GM12801 (cell line): Measurements from ENCODE around the gene MAGEF1.

Experiments
- TF ChIP-seq, protein P1 (sequence below): IDR thresholded peaks from one replicate; pipeline ENCODE4 v1.5.1; 2011; ENCODE audit warnings: control low read depth; ENCODE audit not compliant: insufficient read length; ENCODE audit errors: extremely low read depth

The MAGEF1 gene

DNA sequence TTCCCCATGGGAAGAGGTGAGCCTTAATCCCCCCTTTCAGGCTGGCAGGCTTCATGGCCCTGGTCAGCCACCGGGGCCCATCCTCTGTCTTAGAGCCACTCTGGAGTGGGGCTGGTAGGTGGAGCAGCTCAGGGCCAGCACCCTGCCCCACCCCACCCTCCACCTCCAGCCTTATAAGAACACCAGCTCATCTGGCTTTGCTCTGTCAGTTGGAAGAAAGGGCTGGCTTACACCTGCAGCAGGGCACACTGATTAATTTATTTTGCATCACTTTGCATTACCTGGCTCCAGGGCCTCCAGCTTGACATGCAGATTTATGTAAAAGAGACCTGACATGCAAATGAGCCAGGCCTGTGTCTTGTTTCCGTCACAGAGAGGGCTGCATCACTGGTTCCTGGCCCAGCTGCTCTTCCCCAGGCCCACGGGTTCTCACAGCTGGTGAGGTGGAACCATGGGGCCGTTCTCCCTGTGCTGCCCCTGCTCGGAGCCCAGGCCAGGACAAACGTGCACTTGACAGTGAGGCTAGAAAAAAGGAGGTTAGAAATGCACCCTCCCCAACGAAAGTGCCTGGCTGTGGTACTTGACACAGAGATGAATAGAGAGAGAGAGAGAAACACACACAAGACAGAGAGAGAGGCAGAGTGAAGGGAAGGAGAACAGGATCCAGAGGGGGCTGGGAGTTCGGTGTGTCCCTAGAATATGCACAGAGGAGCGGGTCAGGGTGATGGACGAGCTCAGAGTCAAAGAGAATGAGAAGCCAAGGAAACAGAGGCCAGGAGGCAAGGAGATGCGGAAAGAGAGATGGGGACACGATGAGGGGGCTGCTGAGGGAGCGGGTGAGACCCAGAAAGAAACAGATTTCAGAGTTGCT is 44.5 kb upstream of the MAGEF1 start:
- TF ChIP-seq, protein P1, sequence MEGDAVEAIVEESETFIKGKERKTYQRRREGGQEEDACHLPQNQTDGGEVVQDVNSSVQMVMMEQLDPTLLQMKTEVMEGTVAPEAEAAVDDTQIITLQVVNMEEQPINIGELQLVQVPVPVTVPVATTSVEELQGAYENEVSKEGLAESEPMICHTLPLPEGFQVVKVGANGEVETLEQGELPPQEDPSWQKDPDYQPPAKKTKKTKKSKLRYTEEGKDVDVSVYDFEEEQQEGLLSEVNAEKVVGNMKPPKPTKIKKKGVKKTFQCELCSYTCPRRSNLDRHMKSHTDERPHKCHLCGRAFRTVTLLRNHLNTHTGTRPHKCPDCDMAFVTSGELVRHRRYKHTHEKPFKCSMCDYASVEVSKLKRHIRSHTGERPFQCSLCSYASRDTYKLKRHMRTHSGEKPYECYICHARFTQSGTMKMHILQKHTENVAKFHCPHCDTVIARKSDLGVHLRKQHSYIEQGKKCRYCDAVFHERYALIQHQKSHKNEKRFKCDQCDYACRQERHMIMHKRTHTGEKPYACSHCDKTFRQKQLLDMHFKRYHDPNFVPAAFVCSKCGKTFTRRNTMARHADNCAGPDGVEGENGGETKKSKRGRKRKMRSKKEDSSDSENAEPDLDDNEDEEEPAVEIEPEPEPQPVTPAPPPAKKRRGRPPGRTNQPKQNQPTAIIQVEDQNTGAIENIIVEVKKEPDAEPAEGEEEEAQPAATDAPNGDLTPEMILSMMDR, result no peak

DNA sequence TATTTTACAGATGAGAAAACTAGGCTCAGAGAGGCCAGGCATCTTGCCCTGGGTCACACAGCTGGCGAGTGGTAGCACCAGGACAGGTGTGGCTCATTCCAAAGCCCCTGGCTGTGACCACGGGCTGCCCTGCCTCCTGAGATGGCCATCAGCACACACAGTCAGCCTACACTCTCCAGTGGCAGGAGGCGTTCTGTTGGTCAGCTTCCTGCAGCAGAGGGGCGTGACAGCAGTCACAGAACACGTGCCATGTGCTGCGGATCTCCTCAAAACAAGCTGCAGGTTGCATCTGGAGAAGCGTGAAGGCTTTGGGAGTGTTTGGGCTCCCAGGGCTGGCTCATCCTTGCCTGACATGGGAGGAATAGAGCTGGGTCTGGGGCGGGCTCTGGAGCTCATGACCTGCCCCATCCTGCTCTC is 43.5 kb upstream of the MAGEF1 start:
- TF ChIP-seq, protein P1, result no peak

DNA sequence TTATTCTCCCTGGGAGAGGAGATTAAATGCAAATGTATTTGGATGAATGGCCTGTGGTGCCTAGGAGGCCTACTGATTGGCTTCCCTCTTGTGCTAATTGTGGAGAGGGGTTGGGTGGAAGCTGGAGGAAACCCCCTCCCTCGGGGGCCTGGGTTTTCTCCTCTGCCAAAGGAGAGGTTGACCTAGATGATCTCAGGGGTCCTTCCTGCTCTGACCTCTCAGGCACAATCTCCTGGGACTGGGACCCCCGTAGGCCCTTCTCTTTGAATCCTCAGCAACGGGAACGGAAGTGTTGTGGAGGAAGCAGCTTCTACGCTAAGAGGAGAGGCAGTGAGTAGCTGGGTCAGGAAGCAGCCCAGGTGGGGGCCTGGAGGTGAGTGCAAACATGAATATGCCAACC is 40.5 kb upstream of the MAGEF1 start:
- TF ChIP-seq, protein P1, result no peak

DNA sequence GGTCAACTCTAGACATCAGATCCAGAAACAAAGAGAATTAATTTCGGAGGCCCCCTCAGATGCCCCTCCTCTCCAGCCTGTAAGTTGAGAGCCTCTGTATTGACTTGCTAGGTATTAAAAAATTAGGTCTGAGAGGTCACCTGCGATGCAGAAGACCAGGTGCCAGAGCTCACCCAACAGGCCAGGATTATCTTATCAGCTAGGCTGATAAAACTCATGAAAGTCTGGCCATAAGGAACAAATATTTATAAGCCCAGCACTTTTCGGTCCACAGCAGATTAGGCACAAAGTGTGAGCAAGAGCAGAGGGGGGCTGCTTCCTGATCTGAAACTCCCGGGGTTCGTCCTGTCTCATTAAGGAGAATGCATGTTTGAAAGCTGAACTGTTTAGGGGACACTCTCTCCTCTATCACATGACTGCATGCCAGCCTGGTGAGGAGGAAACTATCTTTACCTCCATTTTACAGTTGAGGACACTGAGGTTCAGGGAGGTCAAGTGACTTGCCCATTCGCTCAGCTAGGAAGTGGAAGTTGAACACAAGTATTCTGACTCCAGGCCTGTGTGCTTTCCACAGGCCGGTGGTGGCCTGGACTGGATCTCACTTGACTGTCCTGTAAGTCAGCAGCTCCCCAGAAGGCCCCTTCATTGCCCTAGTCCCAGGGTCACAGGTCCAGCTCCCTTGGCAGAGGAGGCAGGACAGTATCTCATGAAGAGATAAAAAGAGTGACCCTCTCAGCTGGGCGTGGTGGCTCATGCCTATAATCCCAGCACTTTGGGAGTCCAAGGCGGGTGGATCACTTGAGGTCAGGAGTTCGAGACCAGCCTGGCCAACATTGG is 39.6 kb upstream of the MAGEF1 start:
- TF ChIP-seq, protein P1, result no peak

DNA sequence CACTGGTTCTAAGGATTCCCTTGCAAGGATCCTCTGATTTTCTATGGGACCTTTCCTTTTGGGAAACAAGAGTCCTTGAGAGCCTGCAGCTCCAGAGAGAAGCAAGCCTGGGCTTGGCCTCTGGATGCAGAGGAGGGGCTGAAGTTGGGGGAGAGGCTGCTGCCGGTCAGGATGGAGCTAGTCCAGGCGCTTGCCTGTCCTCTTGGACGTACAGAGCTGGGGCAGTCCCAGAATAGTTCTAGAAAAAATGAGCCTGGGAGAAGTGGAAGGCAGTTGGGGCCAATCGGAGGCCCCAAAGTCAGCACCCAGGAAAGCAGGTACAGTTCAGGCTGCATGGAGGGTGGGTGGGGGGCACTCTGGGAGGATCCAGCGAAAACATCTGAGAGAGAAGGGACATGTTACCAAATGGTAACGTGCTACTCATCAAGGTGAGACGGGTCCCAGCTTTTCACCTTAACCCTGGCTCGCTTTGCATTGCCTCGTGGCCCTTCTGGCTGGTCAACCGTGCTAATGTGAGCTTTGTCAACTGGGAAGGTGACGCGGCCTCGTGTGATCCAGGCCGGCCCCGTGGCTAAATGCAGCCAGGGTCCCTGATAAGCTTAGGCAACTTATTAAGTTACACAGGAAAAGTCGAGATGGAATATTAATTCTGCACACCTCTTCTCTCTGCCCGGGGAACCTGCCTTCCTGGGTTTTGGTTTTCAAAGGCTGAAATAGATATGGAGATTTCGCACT is 38.7 kb upstream of the MAGEF1 start:
- TF ChIP-seq, protein P1, result no peak

DNA sequence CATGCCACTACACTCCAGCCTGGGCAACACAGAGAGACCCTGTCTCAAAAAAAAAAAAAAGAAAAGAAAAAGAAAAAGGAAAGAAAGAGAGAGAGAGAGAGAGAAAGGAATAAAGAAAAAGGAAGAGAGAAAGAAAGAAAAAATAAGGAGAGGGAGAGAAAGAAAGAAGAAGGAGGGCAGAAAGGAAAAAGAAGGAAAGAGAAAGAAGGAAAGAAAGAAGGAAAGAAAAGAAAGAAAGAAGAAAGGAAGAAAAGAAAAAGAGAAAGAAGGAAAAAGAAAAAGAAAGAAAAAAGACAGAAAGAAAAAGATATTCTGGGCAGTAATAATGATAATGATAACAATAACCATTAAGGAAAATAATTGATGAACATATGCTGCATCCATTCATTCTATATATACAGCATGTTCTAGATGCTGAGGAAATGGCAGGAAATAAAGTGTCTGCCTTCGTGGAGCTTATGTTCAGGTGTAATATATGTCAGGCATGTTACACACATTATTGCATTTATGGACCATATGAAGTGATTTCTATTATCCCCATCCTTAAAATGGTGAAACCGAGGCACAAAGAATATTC is 37.4 kb upstream of the MAGEF1 start:
- TF ChIP-seq, protein P1, result no peak
